HG02852 (cell line): ENCODE results near the gene ATP8B3.
A peak's percentile ranks its signal among the peaks of the same experiment; 100 is the strongest.

ENCODE experiments used
- ATAC-seq: cut with Tn5 transposase; IDR thresholded peaks from one replicate; pipeline ENCODE4 v1.9.1; 2021; ENCODE audit warnings: mild to moderate bottlenecking, moderate library complexity; ENCODE audit not compliant: unreplicated experiment

The ATP8B3 gene

GRCh38 chr19:1817553-1818179 lies 5.6 kb upstream of the ATP8B3 start:
- ATAC-seq = no peak

- ATAC-seq = no peak
Measured at GRCh38 chr19:1816530-1817298, 4.6 kb upstream of the ATP8B3 start.

DNA sequence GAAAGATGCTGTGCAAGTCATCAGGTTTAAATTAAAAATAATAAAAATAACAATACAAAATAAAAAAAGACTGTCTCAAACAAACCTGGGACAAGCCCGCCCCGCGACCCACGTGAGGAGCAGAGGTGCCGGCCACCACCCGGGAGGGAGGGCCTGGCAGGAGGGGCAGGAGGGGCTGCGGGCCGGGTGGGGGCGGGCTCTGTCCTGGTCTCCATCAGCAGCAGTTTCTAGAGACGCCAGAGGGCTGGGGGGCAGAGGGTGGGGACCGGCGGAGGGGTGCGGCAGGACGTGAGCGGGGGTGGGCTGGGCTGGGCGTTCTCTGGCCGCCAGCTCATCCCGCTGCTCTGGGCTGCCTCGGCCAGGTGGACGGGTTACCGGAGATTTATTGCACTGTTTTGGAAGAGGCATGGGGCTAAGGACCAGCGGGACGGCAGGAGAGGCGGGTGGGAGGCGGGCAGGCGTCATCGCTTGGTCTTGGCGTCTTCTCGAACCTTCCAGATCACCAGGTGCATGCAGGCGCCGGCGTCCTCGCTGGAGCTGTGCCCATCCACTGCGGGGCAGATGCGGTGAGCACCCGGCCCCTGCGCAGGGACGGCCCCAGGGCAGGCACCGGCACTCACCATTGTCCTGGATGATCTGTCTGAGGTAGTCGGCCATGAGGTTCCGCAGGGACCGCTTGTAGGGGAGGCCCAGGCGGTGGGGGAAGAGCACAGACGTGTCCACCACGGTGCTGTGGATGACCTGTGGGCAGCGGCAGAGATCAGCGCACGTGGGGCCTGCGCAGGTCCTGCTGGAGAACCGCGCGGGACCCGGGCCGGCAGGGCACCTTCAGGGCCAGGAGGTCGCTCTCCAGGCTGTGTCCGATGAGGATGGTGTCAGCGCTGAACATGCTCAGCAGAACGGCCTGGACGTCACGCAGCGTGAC lies 3.8 kb upstream of the ATP8B3 start:
- no peak for ATAC-seq

GRCh38 chr19:1814833-1815604 lies 2.9 kb upstream of the ATP8B3 start:
- ATAC-seq = no peak

GRCh38 chr19:1814391-1814790 lies 2.3 kb upstream of the ATP8B3 start:
- ATAC-seq = no peak

DNA sequence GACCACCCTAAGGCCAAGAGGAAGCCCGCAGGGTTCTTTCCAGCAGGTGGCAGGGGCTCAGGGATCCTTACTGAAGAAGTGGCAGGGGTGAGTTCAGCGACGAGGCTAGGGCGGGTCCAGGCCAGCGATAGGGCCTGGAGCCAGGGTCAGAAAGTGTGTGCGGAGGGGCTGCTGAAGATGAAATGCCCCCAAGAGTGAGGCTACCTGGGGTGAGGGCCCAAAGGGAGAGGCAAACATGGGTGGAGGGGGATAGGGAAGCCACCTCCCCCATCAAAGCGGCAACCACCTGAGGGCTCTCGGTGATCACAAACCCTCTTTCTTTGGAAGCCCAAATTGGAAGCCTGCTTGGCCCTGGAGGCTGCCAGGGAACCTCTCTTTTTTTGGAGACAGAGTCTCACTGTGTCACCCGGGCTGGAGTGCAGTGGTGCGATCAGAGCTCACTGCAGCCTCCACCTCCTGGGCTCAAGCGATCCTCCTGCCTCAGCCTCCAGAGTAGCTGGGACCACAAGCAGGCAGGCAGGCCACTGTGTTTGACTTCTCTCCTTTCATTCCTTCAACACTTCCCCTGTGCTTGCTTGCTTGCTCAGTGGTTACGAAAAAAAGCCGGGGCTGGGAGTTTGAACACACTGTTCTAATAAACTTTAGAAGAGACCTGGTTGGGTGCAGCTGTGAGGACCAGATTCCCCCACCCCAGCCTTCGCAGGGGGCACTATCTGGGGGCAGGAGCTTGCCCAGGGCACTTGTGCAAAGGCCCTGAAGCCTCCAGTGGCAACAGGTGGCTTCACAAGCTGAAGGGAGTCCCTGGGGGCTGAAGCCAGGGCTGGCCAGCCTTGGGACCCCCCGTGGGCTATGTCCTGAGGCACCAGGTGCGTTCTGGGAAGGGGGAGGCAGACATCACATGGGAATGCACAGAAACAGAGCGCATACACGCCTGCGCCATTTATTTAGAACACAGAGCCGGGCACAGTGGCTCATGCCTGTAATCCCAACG lies 1.4 kb upstream of the ATP8B3 start:
- ATAC-seq = no peak

GRCh38 chr19:1812426-1813191 lies 533 bp upstream of the ATP8B3 start:
- ATAC-seq = peak; percentile 75

DNA sequence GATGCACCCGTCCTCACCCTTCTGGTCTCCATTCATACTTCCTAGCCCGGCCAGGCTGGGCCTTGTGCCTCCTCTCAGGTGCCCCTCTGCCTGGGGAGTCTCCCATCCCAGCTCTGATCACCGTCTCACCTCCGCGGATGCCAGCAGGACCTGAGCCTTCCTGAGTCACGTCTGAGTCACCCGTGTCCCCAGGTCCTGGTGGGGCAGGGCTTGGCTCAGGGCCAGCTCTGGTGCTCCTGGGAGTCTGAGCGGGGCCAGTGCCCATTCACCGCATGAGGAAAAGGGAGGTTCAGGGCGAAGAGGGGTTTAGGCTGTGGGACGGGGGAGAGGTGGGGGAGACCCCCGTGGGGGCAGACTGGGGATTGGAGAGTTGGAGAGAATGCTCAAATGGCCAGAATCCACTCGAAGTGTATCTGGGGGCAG lies 593 bp downstream of the ATP8B3 start:
- ATAC-seq = no peak

GRCh38 chr19:1810439-1811160 lies 1.5 kb downstream of the ATP8B3 start:
- ATAC-seq = no peak

- ATAC-seq = no peak
Measured at GRCh38 chr19:1809678-1810077, 2.4 kb downstream of the ATP8B3 start.

- no peak for ATAC-seq
Measured at GRCh38 chr19:1808395-1808731, 3.7 kb downstream of the ATP8B3 start.

GRCh38 chr19:1807695-1808394 lies 4.2 kb downstream of the ATP8B3 start:
- no peak for ATAC-seq

DNA sequence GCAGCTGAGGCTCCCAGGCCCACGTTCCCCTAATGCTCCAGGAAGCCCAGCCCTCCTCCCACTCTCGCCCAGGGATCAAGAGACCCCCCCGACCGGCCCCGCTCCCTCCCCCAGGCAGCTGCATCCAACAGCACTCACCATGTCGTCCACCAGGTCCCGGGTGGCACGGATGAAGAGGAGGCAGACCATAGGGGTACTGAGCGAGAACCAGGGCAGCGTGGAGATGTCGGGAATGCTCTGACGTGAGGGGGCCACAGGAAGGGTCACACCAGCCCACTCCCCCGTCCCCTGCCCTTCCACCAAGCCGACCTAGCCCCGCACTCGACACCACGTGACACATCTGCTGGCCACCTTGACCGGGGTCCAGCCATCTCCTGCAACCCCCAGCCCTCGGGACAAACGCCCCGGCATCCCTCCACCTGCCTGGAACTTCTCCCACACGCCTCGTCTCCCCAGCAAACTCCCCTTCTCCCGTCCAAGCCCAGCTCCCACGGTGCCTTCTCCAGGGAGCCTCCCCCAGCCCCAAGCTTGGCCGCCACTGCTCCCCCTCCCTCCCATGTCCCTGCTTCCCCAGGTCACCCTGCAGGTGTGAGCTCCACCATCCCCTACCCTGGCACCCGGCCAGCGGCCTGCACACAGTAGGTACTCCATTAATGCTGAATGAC lies 4.9 kb downstream of the ATP8B3 start:
- no peak for ATAC-seq

DNA sequence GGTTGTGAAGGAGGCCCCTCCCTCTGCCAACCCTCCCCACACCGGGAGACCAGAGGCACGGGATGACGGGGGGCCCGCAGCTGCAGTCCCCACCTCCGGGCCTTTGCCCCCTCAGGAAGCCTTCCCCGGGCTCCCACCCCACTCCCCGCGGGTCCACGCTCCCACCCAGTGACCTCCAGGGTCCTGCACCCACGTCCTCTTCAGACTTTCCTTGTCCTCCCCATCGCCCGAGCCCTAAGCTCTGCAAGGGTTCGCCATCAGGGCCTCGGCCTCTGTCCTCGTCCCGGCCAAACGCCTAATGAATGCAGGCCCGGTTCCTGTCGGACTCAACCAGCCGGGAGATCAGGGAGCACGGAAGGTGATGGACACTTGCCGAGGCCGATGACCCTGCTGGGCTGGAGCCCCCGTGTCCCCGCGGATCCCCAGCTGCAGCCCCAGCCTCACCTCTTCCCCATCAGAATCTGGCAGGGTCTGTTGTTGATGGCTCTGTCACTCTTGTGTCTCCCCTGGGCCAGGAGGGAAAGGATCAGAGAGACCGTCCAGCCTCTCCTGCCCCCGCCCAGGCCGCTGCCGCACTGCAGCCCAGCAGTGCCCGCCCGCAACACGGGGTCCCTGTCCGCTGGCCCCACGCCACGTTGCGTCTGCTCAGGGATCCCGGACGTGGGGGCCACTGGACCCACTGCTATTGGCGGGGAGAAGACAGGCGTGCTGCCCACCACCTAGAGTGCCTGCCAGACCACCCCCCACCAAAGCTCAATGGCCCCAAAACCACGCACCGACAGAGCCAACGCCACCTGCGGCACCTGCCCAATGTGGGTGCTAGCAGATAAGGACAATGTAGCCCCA lies 5.7 kb downstream of the ATP8B3 start:
- ATAC-seq = no peak

DNA sequence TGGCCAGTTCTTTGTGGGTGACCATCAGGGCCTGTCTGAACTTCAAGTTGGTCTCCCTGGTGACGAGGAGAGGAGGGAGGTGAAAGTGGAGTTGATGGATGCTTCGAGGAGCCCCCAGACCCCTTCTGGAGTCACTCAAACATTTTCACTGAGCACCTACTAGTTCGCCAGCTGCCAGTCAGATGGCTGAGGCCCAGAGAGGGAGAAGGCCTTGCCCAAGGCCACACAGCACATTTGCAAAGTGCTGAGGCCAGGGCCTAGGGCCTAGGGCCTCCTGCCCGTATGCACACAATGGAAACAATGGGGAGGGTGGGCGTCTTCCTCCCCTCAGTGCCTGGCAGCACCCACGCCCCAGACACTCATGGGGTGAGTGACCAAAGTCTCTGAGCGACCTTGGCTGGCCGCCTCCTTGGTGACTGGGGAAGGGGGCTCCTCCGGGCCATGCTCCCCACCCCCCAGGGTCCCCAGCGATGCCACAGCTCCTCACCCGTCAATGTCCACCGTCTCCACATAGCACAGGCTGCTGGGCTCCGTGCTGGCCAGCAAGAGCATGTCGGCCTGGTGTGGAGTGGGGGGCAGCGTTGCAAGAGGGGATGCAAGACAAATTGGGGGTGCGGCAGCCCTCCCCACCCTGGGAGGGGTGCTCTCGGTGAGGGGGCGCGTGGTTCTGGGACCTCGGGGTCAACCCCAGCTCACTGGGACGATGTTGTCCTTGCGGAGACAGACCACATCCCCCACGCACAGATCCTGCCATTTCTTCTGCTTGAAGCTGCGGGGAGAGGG lies 6.5 kb downstream of the ATP8B3 start:
- no peak for ATAC-seq
